Gastroesophageal sphincter (tissue), 3 donors: ENCODE results near the gene USP40.

Experiments used
- POLR2A ChIP-seq, 2 donors: fragments of 450-650 bp; IDR thresholded peaks; one replicate each; pipeline ENCODE4 v1.6.1; 2017; ENCODE audit warnings: antibody characterized with exemption in 2 of 2, mild to moderate bottlenecking in 2 of 2, moderate library complexity in 1 of 2
- TF ChIP-seq, protein P1 (sequence below), 4 experiments: fragments of 200-600 bp in 2 of 4; fragments of 450-650 bp in 2 of 4; sonication (generic) in 1 of 4; IDR thresholded peaks; one replicate each; pipeline ENCODE4 v1.5.1; 2017 to 2019; ENCODE audit warnings: antibody characterized with exemption in 4 of 4, mild to moderate bottlenecking in 2 of 4, moderate library complexity in 2 of 4

DNA sequence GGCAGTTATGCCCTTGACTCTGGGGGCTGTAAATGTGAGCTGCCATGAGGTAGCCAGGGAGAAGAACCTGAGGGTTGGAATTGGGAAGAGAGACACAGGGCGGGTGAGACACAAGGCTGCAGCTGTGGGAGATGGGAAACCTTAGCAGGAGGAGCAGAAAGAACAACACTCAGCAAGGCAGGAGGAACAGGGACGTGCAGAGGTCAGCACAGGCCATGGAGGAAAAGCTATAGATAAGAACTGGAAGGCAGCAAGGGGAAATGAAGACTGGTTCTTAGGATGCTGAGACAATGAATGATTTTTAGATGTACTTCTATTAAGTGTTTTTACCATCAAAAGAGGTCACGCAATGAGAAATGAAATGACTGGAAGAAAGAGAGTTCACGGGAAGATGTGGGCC, 80.2 kb downstream of the USP40 start:
- TF ChIP-seq, protein P1, sequence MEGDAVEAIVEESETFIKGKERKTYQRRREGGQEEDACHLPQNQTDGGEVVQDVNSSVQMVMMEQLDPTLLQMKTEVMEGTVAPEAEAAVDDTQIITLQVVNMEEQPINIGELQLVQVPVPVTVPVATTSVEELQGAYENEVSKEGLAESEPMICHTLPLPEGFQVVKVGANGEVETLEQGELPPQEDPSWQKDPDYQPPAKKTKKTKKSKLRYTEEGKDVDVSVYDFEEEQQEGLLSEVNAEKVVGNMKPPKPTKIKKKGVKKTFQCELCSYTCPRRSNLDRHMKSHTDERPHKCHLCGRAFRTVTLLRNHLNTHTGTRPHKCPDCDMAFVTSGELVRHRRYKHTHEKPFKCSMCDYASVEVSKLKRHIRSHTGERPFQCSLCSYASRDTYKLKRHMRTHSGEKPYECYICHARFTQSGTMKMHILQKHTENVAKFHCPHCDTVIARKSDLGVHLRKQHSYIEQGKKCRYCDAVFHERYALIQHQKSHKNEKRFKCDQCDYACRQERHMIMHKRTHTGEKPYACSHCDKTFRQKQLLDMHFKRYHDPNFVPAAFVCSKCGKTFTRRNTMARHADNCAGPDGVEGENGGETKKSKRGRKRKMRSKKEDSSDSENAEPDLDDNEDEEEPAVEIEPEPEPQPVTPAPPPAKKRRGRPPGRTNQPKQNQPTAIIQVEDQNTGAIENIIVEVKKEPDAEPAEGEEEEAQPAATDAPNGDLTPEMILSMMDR (IDR thresholded peaks at IDR 0.05) = no peak
- TF ChIP-seq POLR2A (IDR thresholded peaks at IDR 0.05) = no peak
